Keratinocyte (primary cell): ENCODE results near the gene ACSS2. TPM values are rescaled to one million over a fixed set of nuclear protein-coding genes. Genes with fewer than 3 reads are reported as not detected.

ENCODE experiments used
- DNase-seq: peaks from one replicate; pipeline ENCODE4 v3.0.0-alpha.2; 2011; ENCODE audit warnings: low read depth, missing footprints, low spot score
- FAIRE-seq: peaks from 2 replicates; lab custom pipeline; 2011; peaks lifted over from hg19 to GRCh38; lab: Jason Lieb, UNC
- H2AFZ ChIP-seq: 2 replicates; pipeline ENCODE4 v1.6.0; 2012; ENCODE audit warnings: low read length, control low read depth, inconsistent platforms; ENCODE audit not compliant: control insufficient read depth
- H3K27ac ChIP-seq: 2 replicates; pipeline ENCODE4 v1.5.1; 2011; ENCODE audit warnings: low read length; ENCODE audit not compliant: control insufficient read depth, insufficient read depth
- H3K27me3 ChIP-seq: 3 replicates; pipeline ENCODE4 v1.6.0; 2011; ENCODE audit warnings: low read length; ENCODE audit not compliant: control insufficient read depth, insufficient read depth; ENCODE audit errors: extremely low read depth
- H3K36me3 ChIP-seq, 2 experiments: 2 replicates in 1 of 2; 3 replicates in 1 of 2; pipeline ENCODE4 v1.5.1; 2011; ENCODE audit warnings: low read length in 2 of 2, mild to moderate bottlenecking in 1 of 2; ENCODE audit not compliant: control insufficient read depth in 2 of 2, insufficient read depth in 2 of 2; ENCODE audit errors: extremely low read depth in 1 of 2
- H3K4me1 ChIP-seq: 3 replicates; pipeline ENCODE4 v1.5.1; 2011; ENCODE audit warnings: low read length; ENCODE audit not compliant: control insufficient read depth, insufficient read depth; ENCODE audit errors: extremely low read depth
- H3K4me2 ChIP-seq: 3 replicates; pipeline ENCODE4 v1.6.0; 2011; ENCODE audit warnings: low read depth, low read length; ENCODE audit not compliant: control insufficient read depth, insufficient read depth; ENCODE audit errors: extremely low read depth
- H3K4me3 ChIP-seq, 3 experiments: fragments of 200-600 bp in 1 of 3; sonication (generic) in 1 of 3; 2 replicates in 2 of 3; 3 replicates in 1 of 3; pipeline ENCODE4 v1.5.1; 2011 to 2016; ENCODE audit warnings: low read length in 3 of 3, mild to moderate bottlenecking in 3 of 3, control low read depth in 2 of 3, inconsistent platforms in 1 of 3, low read depth in 1 of 3, mixed read lengths in 1 of 3, mixed run types in 1 of 3, moderate library complexity in 1 of 3; ENCODE audit not compliant: control insufficient read depth in 2 of 3, insufficient read depth in 2 of 3; ENCODE audit errors: extremely low read depth in 1 of 3
- H3K79me2 ChIP-seq: 2 replicates; pipeline ENCODE4 v1.6.0; 2012; ENCODE audit warnings: low read length; ENCODE audit not compliant: control insufficient read depth, insufficient read depth
- H3K9ac ChIP-seq: 3 replicates; pipeline ENCODE4 v1.6.0; 2011; ENCODE audit warnings: low read length; ENCODE audit not compliant: control insufficient read depth, insufficient read depth; ENCODE audit errors: extremely low read depth
- H3K9me1 ChIP-seq: 3 replicates; pipeline ENCODE4 v1.6.0; 2011; ENCODE audit warnings: low read length; ENCODE audit not compliant: control insufficient read depth, insufficient read depth; ENCODE audit errors: extremely low read depth
- H3K9me3 ChIP-seq: 2 replicates; pipeline ENCODE4 v1.5.1; 2012; ENCODE audit warnings: low read depth, low read length; ENCODE audit not compliant: control insufficient read depth
- H4K20me1 ChIP-seq: 3 replicates; pipeline ENCODE4 v1.6.0; 2011; ENCODE audit warnings: low read length; ENCODE audit not compliant: control insufficient read depth, insufficient read depth; ENCODE audit errors: extremely low read depth
- CTCF ChIP-seq, 3 experiments: IDR thresholded peaks in 1 of 3; conservative IDR thresholded peaks in 1 of 3; optimal IDR thresholded peaks in 1 of 3; 2 replicates in 2 of 3; 3 replicates in 1 of 3; pipeline versions ENCODE3 to v1.5.1; 2011; ENCODE audit warnings: low read length in 3 of 3, mild to moderate bottlenecking in 3 of 3, moderate library complexity in 2 of 3, control low read depth in 1 of 3, inconsistent platforms in 1 of 3; ENCODE audit not compliant: insufficient read depth in 2 of 3; ENCODE audit errors: extremely low read depth in 1 of 3
- EZH2 ChIP-seq: IDR thresholded peaks from one replicate; pipeline ENCODE4 v1.6.1; 2012; ENCODE audit warnings: inconsistent platforms, mild to moderate bottlenecking, low read length, moderate library complexity
- dilution Hi-C: fragments of 300-500 bp; cut with MboI; formaldehyde crosslinking; loops from one replicate; pipeline ENCODE4 v1.7.0; 2020; ENCODE audit warnings: low sequenced_read_pairs; ENCODE audit not compliant: extremely low pct_ligation_motif_present
- polyA plus RNA-seq, 5 experiments: library from polyadenylated mRNA; depleted of rRNA in 3 of 5; stranded (reverse) in 3 of 5; stranded (forward) in 1 of 5; unstranded in 1 of 5; fragments of >200 nt; gene quantifications; 1 replicate in 1 of 5; 2 replicates in 3 of 5; 3 replicates in 1 of 5; pipeline versions ENCODE4 v1.2.1 to v1.2.3, GENCODE V29; 2011 to 2012; ENCODE audit warnings: missing spikeins in 2 of 5, low read depth in 1 of 5, low replicate concordance in 1 of 5

Gene ACSS2
- polyA plus RNA-seq, 1 donor (not counting 4 experiments of a cell fraction or from before 2014, with no cell fraction given): 90.6 TPM

GRCh38 chr20:34883087-34883688, 6.8 kb downstream of the ACSS2 start:
- no peak overlapping the region for H3K4me2 ChIP-seq
- peaks cover 3% of the 10 kb centered on the region for H3K9me1 ChIP-seq
- no peaks in the 10 kb centered on the region for H3K27me3 ChIP-seq
- H3K27ac ChIP-seq: no peak overlapping the region
- H4K20me1 ChIP-seq: no peaks in the 10 kb centered on the region
- H3K79me2 ChIP-seq: peaks cover 18% of the 10 kb centered on the region
- FAIRE-seq (no peak), DNase-seq (no peak)
- no peak for TF ChIP-seq EZH2
- TF ChIP-seq CTCF (optimal IDR thresholded peaks at IDR 0.05 in 1 of 3, IDR thresholded peaks at IDR 0.05 in 1 of 3, conservative IDR thresholded peaks at IDR 0.05 in 1 of 3; ENCODE audit: extremely low read depth in 1 of 3, insufficient read depth in 2 of 3, low read length in 3 of 3): no peak
- dilution Hi-C loops: no loop called here
- H3K36me3 ChIP-seq: peaks cover 14 to 20% of the 10 kb centered on the region in 2 experiments
- no peak overlapping the region for H3K4me3 ChIP-seq
- H2AFZ ChIP-seq: no peak overlapping the region
- no peaks in the 10 kb centered on the region for H3K9me3 ChIP-seq
- H3K4me1 ChIP-seq: peaks cover 4% of the 10 kb centered on the region
- no peak overlapping the region for H3K9ac ChIP-seq

- no peaks in the 10 kb centered on the region for H3K9me1 ChIP-seq
- DNase-seq: no peak
- H3K4me1 ChIP-seq: no peaks in the 10 kb centered on the region
- no peak overlapping the region for H3K4me2 ChIP-seq
- dilution Hi-C loops: no loop called here
- H3K4me3 ChIP-seq: no peak overlapping the region
- no peaks in the 10 kb centered on the region for H3K27me3 ChIP-seq
- H3K36me3 ChIP-seq: peaks cover 18 to 20% of the 10 kb centered on the region in 2 experiments
- no peak for FAIRE-seq
- no peaks in the 10 kb centered on the region for H3K9me3 ChIP-seq
- peaks cover 16% of the 10 kb centered on the region for H3K79me2 ChIP-seq
- no peak overlapping the region for H2AFZ ChIP-seq
- no peak overlapping the region for H3K9ac ChIP-seq
- no peak overlapping the region for H3K27ac ChIP-seq
- no peak for TF ChIP-seq CTCF (optimal IDR thresholded peaks at IDR 0.05 in 1 of 3, IDR thresholded peaks at IDR 0.05 in 1 of 3, conservative IDR thresholded peaks at IDR 0.05 in 1 of 3; ENCODE audit: extremely low read depth in 1 of 3, insufficient read depth in 2 of 3, low read length in 3 of 3)
- TF ChIP-seq EZH2: no peak
- H4K20me1 ChIP-seq: no peaks in the 10 kb centered on the region
These were observed 7.4 kb downstream of the ACSS2 start for GRCh38 chr20:34883809-34884208.
